DMS53 treated with DMSO at 0.1 percent for 48 hours (cell line): ENCODE data around the gene UTS2.

ENCODE experiments used
- DNase-seq: peaks from one replicate; lab custom pipeline; 2025; ENCODE audit not compliant: unreplicated experiment; lab: John Stamatoyannopoulos, UW

The UTS2 gene

DNA sequence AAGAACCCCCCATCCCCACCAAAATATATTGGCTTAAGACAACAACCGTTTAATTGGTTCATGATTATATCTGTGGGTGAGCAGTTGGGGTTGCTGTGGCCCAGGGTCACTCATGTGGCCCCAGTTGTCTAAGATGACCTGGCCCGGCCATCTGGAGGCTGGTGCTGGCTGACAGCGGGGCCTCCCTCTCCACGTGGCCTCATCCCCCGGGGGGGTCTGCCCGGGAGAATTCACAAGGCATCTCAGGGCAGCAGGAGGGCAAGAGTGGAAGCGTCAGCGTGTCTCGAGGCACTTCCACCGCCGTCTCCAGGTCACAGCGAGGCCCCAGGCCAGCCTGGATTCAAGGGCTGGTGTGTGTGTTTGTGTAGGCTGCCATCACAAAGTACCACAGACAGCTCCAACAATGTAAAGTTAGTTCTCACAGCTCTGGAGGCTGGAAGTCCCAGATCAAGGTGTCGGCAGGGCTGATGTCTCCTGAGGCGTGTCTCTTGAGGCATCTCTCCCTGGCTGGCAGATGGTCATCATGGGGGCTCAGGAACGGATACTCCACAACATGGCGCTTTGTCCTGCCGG, 11.0 kb upstream of the UTS2 start:
- no peak for DNase-seq

DNA sequence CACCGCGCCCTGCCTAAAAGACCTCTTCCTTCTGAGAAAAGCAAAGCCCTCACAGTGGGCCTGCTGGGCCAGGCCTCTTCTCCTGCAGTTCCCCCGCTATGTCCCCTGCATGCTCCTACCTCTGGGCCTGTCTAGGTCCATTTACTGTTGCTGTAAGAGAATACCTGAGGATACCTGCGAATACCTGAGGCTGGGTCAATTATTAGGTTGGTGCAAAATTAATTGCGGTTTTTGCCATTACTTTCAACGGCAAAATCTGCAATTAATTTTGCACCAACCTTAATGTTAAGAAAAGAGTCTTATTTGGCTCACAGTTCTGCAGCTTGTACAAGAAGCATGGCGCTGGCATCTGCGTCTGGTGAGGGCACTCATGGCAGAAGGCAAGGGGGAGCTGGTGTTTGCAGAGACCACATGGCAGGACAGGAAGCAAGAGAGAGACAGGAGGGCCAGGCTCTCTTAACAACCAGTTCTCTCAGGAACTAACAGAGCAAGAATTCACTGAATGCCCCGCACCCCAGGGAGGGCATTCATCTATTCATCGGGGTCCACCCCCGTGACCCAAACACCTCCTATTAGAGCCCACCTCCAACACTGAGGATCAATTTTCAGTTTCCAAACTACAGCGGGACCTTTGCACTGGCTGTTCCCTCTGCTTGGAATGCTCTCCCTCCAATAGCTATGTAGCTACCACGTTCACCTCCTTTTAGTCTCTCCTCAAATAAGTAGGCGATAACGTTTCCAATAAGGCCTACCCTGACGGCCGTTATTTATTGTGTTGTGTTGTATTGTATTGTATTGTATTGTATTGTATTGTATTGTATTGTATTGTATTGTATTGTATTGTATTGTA, 9.6 kb upstream of the UTS2 start:
- DNase-seq = no peak

DNA sequence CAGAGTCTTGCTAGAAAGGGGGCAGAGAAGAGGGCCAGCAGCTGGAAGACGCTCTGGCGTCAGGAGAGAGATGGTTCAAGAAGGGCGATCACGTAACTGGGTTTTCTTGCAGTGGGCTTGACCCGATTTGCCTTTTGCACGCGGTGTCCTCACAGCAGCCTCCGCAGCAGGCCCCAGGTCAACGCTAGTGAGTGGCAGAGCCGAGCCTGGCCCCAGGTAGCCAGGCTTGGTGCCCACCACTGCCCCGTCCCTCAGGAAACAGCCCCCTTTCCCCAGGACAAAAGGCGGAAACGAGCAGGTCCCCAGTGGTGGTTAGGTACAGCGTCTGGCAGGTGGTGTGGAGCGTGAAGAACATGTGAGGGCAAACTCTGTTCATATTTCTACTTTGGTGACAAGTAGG, 8.6 kb upstream of the UTS2 start:
- DNase-seq = no peak

DNA sequence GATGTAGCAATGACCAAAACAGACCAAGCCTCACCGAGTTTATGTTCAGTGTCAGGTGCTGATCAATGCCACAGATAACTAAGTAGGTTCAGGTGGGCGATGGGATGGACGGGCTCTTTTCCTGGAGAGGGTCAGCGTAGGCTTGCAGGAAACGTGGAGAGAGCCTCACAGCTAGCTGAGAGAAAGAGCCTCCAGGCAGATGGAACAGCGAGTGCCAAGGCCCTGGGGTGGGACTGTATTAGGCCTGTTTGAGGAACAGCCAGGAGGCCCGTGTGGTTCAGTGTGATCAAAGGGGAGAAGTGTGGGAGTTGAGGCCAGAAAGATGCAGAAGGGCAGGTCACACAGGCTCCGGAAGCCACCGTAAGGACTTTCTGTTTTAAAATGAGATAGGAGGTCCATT, 7.3 kb upstream of the UTS2 start:
- DNase-seq = no peak

DNA sequence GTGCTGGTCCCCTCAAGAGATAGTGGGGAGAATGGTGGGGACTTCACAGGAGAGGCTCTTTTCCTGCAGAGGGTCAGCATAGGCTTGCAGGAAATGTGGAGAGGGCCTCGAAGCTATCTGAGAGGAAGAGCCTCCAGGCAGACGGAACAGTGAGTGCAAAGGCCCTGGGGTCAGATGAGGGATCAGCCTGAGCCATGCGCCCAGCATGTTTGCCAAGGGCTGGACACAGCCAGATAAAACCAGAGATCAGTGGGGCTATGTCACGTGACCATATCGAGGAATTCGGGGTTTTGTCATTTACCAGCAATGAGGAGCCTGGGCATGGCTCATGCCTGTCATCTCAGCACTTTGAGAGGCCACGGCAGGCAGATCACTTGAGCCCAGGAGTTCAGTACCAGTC, 6.5 kb upstream of the UTS2 start:
- DNase-seq = no peak

DNA sequence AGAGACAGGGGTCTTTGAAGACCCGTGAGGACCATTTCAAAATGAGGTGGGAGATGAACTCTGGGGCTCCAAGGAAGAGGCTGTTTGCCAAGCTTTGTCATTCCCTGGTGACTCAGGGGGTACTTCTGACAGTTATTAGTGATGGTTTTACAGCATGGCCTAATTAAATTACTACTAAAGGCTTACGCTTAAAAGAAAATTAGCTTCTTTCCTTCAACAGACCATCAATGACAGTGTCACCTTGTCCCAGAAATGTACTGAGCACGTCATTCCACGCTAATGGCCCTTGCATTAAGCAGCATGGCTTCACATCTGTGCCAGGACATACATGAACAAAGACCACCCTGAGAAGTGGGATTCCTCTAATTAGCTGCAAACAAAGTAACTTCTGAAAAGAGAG, 5.1 kb upstream of the UTS2 start:
- no peak for DNase-seq

DNA sequence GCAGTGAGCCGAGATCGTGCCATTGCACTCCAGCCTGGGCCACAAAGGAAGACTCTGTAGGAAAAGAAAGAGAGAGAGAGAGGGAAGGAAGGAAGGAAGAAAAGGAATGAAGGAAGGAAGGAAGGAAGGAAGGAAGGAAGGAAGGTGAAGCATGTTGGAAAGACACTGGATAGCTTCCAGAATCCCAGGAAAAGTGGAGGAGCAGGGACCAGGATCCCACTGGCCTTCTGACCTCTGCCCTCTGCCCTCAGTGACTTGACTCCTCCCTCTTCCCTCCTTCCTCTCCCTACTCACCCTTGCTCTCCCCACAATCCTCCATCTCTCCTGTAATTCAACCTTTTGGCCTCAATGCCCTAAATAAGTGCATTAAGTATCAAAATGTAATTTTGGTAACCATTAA, 4.1 kb upstream of the UTS2 start:
- DNase-seq = no peak

DNA sequence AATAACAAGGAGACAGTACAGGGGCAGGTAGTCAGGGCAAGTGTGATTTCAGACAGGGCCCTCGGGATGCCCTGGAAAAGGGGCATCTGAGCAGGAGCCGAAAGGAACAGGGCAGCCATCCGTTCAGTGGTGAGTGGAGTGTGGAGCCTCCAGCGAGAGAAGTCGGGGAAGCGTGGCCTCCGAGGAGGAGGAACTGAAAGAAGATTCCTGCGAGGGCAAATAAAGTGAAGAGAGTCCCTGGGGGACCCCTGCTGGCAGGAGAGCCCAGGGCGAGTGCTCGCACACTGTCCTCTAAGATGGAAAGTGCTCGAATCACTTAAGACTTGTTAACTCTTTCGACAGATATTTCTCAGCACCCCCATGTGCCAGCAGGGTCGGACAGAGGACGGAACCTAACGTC, 3.5 kb upstream of the UTS2 start:
- no peak for DNase-seq

DNA sequence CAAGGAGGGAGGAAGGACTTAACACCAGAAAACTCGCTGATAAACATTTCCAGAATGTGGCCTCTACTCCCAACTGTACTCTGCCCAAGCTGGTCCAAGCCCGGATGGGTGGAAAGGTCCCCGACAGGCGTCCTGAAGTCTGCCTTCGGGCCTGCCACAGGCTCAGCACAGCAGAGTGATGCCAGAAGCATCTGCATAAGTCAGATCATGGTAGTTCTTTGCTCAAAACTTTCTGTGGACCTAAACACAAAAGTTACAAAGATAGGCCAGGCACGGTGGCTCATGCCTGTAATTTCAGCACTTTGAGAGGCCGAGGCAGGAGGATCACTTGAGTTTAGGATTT, 790 bp upstream of the UTS2 start:
- DNase-seq = no peak

DNA sequence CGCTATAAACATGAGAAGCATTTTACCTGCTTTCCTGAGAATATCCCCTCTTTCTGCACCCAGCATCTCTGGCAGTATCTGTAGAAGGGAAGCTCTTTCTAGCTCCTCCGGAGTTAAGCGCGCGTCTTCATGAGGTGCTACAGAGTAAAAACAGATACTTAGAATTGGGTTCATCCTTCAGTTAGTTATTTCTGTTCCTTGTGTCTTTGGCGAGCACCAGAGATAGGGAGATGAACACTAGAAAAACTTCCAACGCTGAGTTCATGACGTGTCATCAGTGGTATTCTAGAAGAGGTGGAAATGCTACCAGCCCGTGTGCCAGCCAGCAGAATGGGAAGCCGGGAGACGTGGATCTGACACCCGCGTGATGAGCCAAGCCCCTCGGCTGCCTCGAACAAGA, 2.1 kb downstream of the UTS2 start:
- no peak for DNase-seq

DNA sequence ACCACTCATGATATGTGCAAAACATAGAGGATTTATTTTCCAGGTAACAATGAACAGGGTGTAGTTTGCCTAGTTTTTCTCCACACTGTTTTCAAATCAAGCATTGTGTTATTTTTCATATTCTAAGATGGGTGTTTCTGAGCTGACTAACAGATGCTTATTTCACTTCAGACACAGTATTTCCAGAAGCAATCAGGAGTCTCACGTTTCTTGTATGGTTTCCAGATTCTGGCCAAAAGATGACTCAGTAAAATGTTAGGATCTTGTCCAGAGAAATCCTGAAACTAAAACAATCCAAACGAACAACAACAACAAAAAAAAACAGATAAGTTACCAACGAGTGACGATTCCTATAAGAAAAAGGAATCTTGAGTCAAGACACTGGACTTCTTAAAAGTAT, 5.3 kb downstream of the UTS2 start:
- no peak for DNase-seq

DNA sequence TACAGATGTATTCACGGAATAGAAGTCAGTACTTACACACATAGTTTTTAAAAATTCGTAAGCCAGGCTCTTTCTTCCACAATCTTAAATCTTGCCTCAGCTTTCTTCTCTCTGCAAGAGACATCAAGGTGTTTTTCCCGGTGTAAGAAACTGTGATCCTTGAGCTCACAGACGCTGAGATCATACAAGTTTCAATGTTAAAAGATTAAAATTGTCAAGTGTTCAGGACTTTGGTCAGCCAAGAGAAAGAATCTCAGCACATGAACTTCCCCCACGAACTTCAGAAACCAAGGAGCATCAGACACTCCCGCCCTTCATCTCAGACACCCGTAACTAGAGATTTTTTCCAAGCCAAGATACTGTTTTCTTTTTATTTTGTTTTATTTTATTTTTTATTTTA, 6.2 kb downstream of the UTS2 start:
- DNase-seq = no peak

DNA sequence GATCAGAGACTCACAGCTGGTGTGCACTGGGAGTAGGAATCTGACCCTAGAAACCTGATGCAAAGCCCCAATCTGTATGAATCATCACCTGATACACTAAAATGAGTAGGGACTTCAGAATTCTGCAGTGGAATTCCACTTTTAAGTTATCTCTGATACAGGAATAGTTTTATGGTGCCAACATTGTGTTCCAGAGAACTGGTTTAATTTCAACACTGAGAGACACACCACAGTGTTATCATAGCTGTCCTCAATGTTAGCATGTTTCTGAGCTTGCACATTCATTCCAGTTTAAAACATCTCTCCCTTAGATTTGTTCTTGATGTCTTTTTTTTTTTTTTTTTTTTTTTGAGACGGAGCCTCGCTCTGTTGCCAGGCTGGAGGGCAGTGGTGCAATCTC, 7.1 kb downstream of the UTS2 start:
- DNase-seq = no peak

DNA sequence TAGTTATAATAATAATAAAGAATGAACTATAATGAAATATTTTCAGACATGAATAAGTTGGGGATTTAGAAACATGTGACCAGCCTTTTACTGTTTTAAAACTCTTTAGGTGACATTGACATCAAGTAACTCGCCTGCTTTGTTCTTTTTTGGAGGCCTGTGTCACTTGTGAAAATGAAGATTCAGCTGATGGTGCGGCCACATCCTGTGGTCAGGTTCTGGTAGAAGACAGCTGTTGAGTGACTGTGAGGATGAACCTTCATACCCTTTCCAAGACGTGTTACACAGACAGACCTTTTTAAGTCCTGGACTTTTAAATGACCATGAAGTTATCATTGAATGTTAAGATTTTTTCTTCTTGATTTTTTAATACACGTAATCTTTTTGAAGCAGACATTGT, 10.3 kb downstream of the UTS2 start:
- DNase-seq = no peak

DNA sequence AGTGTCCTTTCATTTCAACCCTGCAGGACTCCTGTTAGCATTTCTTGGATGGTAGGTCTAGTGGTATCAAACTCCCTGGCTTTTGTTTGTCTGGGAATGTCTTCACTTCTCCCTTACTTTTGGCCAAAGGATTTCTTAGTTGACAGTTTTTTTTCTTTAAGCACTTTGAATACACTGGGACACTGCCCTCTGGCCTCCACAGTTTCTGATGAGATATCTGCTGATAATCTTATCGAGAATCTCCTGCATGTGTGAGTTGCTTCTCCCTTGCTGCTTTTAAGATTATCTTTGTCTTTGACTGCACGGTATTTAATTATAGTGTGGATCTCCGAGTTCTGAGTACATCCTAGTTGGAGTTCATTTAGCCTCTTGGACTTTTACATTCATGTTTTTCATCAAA, 13.3 kb downstream of the UTS2 start:
- no peak for DNase-seq

DNA sequence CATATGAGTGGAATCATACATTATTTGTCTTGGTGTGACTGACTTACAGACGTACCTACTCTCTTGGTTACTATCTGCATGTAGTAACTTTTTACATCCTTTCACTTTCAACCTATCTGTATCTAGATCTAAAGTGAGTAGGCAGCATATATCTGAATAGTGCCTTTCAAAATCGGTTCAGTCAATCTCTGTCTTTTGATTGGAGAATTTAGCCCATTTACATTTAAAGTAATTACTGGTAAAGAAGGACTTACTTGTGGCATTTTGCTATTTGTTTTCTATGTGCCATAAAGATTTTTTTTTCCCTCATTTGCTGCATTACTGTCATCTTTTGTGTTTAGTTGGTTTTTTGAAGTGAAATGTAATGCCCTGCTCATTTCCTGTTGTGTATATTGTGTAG, 14.2 kb downstream of the UTS2 start:
- DNase-seq = no peak

DNA sequence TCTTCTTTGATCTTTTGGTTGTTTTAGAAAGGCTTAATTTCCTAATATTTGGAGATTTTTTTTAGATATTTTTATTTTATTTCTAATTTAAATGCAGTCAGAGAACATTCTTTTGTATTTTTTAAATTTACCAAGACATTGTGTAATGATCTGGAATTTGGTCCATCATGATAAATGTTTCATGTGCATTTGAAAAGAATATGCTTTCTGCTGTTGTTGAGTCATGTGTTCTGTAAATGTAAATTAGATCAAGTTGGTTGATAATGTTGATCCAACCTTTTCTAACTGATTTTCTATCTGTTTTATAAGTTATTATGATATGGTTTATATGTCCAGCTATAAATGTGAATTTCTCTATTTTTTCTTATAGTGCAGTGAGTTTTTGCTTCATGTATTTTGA, 19.8 kb downstream of the UTS2 start:
- DNase-seq = no peak

DNA sequence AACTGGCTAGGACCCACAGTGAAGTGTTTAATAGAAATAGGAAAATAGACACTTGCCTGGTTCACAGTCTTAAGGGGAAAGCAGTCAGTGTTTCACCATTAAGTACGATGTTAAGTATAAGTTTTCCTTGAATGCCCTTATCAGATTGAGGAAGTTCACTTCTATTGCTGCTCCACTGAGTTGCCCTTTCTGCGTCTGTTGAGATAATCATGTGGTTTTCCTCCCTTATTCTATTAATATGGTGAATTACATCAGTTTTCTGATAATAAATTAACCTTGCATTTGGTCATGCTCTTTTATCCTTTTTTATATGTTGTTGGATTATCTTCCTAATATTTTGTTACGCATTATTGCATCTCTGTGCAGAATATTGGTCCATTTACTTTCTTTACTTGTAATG, 21.4 kb downstream of the UTS2 start:
- no peak for DNase-seq

DNA sequence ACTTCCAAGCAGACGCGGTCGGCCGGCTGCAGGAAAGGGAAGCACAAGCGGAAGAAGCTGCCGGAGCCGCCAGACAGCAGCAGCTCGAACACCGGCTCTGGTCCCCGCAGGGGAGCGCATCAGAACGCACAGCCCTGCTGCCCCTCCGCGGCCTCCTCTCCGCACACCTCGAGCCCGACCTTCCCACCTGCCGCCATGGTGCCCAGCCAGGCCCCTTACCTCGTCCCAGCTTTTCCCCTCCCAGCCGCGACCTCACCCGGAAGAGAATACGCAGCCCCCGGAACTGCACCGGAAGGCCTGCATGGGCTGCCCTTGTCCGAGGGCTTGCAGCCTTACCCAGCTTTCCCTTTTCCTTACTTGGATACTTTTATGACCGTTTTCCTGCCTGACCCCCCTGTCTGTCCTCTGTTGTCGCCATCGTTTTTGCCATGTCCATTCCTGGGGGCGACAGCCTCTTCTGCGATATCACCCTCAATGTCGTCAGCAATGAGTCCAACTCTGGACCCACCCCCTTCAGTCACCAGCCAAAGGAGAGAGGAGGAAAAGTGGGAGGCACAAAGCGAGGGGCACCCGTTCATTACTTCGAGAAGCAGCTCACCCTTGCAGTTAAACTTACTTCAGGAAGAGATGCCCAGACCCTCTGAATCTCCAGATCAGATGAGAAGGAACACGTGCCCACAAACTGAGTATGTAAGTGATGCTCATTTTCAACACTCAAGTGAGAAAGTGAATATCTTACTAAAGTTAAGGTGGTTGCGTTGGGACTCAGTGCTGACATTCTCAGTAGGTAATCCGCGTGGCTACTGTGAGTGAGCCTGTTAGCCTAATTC, 25.5 kb downstream of the UTS2 start:
- DNase-seq = no peak

DNA sequence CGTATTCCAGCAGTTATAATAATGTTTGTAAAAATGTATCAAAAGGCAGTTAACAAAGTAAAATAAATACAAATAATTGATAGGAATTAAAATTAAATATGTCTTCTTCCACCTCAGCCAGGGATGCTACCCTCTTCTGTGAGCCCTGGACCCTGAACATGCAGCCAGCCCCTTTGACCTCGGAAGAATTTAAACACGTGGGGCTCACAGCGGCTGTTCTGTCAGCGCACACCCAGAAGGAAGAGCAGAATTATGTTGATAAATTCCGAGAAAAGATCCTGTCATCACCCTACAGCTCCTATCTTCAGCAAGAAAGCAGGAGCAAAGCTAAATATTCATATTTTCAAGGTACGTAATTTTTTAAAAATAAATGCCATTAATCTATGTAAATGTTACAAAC, 26.5 kb downstream of the UTS2 start:
- no peak for DNase-seq

DNA sequence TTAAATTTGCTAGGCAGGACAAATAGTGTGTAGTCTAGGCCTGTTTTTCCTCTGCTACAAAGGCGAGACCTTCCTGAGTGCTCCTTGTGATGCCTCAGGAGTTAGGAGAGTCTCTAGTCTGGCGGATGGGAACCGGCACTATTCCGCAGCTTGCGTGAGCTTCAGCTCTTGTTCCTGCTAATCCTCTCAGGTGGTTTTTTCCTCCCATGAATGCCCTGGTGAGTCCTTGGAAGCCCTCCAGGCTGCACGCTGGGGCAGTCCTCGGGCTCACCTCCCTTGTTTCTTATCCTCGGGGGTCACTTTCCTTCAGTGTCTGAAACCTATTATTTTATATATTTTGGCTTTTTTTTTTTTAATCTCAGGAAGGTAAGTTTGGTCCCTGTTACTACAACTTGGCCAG, 28.2 kb downstream of the UTS2 start:
- no peak for DNase-seq

DNA sequence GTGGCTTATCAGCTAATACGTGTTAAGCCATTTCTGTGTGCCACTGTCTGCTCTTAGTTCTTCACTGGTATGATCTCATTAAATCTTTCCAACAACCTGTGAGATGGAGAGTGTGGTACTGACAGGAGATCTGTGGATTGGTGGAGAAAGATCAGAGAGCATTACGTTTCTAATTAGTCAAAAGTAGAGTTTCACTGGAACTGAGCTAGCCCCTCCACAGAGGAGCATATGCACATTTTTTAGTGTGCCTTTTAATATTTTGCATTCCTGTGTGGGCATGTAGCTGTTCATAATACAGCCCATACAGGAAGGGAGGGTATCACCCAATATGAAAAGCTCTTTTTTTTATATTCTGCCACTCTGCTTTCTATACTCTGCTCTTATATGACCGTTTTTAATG, 31.6 kb downstream of the UTS2 start:
- DNase-seq = no peak
